ENCODE data around the gene PTPN4.
"Not testable (repeated sequence)": the region's sequence is repeated elsewhere in the genome, so short reads cannot be mapped to it uniquely, and the experiment has no call there.

Gene PTPN4

GRCh38 chr2:119768742-119769141, 9.0 kb downstream of the PTPN4 start:
- DNase-seq: no peak

DNA sequence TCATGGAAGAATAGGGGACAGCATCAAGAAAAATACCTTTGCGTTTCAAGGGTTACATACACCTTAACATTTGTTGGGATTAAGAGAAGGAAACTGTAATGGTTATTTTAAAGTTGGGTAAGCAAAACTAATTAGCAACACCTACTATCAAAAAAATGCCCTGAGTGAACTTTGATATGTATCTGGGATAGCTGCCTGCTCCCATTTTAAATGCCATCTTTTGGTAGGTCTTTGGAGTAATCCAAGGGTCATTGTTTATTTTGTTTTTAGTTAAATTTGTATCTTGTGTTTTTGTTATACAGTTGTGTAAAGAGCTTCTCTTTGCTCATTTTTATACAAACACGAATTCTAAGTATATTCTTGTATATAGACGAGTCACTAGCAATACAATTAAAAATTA, 9.9 kb downstream of the PTPN4 start:
- DNase-seq: no peak

DNA sequence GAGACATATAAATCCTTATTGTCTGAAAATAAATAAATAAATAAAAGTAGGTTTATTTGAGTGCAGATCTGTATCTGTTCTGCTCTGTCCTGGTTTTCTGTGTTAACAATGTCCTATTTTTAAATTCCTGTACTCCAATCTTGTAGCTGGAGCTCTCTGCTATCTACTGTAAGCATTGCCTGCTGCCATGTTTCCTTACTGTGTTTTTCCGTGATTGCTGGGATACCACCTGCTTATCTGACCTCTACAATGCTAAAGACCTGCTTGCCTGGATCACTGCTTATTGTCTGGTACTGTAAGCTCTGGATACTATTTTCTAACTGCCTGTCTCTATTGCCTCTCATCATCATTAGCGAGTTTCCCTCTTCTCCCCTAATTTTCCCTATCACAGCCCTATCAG, 11.6 kb downstream of the PTPN4 start:
- no peak for DNase-seq

DNA sequence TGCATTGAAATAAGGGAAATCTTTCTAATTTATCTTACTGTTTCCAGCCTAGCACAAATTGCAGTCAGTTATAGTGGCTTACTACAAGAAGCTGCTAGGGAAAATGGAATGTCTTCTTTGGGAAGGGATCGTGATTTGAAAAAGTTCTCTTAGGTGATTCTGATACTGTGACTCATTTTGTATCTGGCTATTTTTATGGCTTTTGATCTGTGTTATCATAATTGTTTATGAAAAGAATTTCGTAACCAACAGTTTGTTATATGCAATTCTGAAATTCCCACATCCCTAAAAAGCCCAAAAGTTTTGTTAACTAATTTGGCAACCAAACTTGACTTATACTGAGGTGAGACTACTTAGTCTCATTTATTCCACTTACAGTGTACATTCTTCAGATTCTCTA, 12.4 kb downstream of the PTPN4 start:
- DNase-seq: no peak

GRCh38 chr2:119772767-119773166, 13.0 kb downstream of the PTPN4 start:
- no peak for DNase-seq

GRCh38 chr2:119774026-119774425, 14.3 kb downstream of the PTPN4 start:
- DNase-seq: no peak

DNA sequence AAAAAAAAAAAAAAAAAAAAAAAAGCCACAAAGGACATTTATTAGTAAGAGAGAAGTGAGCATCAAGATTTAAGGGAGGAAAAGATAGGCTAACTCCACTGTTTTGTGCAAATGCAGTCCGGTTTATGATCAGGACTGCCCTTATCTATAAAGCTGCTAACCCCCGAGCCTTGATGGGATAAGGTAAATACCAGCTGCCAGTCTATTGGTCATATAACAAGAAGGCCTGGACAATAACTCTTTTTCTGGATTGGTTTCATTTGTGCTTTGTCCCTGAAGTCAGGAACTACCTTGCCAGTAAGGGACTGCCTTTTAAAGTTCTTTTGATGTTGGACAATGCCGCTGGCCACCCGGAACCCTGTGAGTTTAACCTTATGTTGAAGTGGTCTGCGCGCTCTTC, 15.4 kb downstream of the PTPN4 start:
- no peak for DNase-seq

GRCh38 chr2:119782308-119783027, 22.7 kb downstream of the PTPN4 start:
- DNase-seq: no peak

GRCh38 chr2:119784876-119785275, 25.2 kb downstream of the PTPN4 start:
- DNase-seq: no peak

DNA sequence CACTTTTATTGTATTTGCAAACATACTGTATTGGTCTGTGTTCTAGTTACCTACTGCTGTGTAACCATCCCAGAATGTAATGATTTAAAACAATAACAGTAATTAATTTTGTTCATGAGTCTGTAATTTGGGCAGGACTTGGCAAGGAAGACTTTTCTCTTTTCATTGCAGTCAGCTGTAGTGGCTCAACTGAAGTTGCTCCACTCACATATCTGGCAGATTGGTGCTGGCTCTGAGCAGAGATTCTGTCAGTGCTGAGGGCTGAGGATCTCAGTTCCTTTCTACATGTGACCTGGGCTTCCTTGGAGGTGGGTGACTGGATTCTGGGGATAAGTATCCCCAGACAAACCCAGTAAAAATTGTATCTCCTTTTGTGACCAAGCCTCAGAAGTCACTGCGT, 26.6 kb downstream of the PTPN4 start:
- no peak for DNase-seq

DNA sequence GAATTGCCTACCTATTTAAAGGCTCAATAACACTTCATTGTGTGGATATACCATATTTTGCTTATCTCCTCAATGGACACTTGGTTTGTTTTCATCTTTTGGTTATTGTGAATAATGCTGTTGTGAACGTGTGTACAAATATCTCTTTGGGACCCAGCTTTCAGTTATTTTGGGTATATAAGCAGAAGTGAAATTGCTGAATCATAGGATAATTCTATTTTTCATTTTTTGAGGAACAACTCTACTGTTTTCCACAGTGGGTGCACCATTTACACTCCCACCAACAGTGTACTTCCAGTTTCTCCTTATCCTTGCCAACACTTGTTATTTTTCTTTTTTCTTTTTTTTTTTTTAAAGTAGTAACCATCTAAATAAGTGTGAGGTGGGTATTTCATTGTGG, 29.0 kb downstream of the PTPN4 start:
- no peak for DNase-seq

DNA sequence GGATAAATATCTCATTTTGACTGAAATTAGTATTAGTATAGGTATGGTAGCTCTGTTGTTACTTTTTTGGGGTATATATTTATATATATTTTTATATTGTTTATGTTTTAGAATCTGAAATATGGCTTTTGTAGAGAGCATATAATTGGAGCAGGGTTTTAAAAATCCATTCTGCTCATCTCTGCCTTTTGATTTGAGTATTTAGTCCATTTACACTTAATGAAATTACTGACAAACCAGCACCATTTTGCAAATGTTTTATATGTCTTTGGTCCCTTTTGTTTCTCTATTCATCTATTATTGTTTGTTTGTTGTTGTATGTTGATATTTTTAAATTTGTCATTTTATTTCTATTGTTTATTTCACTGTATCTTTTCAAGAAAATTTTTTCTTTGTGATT, 30.7 kb downstream of the PTPN4 start:
- no peak for DNase-seq

DNA sequence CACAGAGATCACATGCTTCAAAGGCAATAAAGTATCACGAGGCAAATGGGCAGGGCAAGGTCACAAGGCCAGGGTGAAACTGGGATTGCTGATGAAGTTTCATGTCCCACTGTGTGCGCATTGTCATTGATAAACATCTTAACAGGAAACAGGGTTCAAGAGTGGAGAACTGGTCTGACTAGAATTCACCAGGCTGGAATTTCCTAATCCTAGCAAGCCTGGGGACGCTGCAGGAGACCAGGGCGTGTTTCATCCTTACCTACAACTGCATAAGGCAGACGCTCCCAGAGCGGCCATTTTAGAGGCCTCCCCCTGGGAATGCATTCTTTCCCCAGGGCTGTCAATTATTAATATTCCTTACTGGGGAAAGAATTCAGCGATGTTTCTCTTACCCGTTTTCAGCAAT, 33.2 kb downstream of the PTPN4 start:
- DNase-seq: no peak

- no peak for DNase-seq
Measured at GRCh38 chr2:119794237-119794636, 34.5 kb downstream of the PTPN4 start.

DNA sequence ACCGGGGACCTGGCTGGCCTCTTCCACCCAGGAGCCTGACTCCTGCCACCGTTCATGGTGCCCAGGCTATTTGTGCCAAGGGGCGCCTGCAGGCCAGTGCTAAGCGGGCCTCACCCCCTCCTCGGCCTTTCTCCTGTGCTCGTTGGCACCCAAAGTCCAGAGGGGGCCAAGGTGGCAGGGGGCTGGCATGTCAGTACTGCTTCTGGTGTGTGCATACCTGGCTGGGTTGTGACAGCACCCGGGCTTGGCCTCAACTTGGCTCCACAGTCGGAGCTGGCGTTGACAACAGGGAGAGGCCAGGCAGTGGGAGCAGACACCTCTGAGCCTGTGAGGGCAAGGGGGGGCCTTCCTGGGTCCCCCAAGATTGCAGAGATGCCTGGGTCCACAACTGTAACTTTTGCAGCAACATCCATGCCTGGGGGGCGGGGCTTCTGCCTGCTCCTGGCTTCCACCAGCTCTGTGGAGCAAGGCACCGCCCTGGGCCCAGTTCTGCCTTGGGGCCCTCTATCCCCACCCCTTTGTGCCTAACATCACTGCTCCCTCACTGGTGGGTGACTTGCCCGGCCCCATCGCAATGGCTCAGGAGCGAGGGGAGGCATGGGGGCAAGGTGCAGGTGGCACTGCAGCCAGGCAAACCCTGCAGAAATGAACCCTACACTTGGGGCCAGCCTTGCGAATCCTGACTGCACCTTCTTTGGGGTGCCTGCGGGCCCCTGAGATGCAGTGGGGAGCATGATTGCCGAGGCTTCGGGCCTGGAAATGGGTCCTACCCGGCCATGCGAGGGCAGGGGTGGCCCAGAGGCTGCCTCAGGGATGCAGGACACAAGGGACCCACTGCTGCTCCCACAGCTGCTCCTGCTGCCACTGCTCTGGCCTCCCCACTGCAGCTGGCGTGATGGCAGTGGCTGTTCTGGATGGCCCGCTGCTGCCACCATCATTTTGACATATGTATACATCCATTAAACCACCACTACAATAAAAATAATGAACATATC, 35.9 kb downstream of the PTPN4 start:
- DNase-seq: no peak

DNA sequence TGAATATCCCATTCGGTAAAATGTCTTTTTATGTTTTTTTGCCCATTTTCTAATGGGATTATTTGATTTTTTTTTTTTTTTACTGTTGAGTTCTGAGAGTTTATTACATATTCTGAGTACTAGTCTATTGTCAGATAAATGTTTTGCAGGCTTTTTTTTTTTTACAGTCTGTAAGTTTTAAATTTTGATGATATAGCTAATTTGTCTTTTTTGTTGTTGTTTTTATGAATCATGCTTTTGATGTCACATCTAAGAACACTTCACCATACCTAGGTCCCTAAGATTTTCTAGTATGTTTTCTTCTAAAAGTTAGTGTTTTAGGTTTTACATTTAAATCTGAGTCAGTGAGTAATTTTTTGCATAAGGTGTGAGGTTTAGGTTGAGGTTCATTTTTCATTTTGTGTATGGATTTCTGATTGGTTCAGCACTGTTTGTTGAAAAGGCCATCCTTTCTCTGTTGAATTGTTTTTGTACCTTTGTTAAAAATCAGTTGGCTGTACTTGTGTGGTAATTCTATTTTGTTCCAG, 40.7 kb downstream of the PTPN4 start:
- no peak for DNase-seq

- DNase-seq: no peak
Measured at GRCh38 chr2:119801040-119801439, 41.3 kb downstream of the PTPN4 start.

GRCh38 chr2:119801989-119802388, 42.3 kb downstream of the PTPN4 start:
- not testable (repeated sequence) for DNase-seq

DNA sequence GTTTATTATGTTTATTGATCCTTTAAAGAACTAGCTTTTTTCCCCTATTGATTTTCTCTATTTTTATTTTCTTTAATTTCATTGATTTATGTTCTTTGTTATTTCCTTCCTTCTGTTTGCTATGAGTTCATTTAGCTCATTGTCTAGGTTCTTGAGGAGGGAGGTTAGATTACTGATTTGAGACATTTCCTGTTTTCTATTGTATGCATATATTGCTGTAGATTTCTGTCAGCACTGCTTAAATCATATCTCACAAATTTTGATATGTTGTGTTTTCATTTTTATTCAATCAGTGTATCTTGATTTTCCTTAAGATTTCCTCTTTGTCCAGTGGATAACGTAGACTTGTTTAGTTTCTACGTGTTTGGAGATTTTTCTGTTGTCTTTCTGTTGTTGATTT, 43.4 kb downstream of the PTPN4 start:
- no peak for DNase-seq

- not testable (repeated sequence) for DNase-seq
Measured at GRCh38 chr2:119804409-119804808, 44.7 kb downstream of the PTPN4 start.

DNA sequence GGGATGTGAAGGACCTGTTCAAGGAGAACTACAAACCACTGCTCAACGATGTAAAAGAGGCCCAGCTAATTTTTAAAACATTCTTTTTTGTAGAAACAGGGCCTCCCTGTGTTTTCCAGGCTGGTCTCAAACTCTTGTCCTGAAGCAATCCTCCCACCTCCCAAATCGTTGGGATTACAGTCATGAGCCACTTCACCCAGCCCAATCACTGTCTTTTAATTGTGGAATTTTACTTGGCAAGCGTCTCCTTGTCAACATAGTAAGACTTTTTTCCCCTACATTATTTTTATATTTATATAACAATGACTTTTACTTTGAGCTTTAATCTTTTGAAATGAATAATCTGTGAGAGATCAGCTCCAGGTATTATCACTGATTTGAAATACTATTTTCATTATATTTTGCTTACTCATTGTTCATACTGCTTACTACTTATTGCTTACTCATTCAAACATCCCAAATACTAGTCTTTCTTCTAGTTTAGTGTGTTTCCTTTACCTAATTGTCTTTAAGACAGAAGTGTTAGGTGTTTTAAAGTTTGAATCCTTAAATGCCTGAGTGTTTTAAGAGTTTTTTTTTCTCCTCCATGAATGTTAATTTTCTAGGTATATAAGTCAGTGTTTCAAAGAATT, 48.9 kb downstream of the PTPN4 start:
- DNase-seq: no peak

GRCh38 chr2:119809339-119810048, 49.8 kb downstream of the PTPN4 start:
- DNase-seq: no peak

Data from kidney glomerular epithelial cell (primary cell).